EH (cell line): ENCODE data around the gene ATP6V0C.
"Not testable (repeated sequence)": the region's sequence is repeated elsewhere in the genome, so short reads cannot be mapped to it uniquely, and the experiment has no call there.

ENCODE experiments used
- DNase-seq: peaks from one replicate; pipeline ENCODE4 v3.0.0-alpha.2; 2015; ENCODE audit warnings: low read depth

ATP6V0C gene

DNA sequence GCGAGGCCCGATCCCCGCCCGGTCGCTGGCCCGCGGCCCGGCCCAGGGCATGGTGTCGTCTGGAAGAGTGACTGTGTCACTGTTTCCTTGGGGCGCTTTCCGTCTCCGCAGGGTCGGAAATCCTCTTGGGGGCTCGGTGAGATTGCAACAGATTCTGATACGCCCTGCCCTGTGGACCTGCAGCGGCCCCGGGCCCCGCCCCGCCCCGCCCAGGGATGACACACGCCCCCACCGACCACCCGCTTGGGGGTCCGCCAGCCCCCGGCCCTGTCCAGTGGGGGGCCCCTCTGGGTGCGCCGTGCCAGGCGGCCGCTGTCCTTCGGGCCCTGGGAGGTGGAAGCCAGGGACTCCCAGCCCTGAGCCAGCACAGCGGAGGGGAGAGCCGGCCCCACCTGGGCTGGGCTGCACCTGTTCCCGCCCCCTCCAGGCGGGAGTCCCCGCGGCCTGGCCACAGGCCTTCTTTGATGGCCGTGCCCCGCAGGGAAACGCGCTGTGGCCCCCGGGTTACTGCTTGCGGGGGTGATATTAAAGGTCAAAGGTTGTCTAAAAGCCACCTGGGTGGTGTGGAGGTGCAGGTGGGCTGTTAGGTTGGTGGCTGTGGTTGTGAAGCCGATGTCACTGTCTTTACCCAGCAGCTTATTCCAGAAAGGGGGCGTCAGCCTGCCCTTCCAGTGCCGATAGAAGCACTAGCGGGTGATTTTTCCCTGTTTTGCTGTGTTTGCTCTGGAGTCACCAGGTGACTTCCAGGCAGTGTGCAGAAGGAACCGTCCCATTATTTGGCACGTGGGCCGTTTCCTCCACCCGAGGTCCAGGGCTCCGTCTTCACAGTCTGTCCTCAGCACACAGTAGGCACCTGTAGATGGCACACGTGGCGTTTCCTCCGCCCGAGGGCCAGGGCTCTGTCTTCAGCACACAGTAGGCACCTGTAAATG lies 38.1 kb upstream of the ATP6V0C start:
- no peak for DNase-seq

DNA sequence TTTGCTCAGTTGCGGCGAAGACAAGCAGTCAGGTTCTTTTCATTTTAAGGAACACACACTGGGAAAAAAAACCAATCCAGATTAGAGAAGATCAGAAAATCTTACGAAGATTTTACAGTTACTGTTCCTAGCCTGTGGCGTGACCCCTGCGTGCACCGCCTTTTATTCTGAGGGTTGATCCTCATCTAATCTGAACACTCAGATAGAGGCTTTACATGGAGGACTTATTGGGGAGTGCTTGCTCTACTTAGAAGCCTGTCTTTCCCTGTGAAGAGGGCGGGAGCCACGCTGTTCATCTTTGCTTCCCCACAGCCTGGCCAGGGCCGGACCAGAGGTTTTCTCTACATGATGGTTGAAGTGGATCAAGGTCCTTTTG lies 37.4 kb upstream of the ATP6V0C start:
- no peak for DNase-seq

DNA sequence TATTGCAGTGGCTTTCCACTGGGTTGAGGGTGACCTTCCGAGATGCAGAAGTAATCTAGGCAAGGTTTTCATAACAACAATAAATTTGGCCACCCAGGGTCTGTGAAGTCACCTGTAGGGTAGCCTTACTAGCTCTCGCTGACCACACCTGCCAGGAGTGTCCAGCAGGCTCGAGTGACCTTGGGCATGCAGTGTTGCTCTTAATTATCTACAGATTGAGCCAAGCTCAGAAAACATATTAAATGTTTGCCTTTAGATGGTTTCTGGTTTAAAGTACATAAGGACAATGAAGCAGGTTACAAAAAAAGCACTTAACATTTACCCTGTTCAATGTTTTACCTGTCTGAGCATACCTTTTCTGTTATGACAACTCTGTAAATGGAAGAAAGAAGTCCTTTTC lies 37.0 kb upstream of the ATP6V0C start:
- DNase-seq: no peak

DNA sequence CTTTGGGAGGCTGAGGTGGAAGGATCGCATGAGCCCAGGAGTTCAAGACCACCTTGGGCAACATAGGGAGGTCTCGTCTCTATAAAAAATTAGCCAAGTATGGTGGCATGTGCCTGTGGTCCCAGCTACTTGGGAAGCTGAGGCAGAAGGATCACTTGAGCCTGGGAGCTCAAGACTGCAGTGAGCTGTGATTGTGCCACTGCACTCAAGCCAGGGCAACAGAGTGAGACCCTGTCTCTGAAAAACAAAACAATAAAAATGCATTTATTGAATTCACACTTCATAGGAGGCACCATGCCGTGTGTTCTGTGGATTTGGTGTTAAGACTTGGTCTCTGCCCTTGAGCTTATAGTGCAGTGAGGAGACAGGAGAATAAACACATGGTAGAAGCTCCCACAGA lies 36.4 kb upstream of the ATP6V0C start:
- no peak for DNase-seq

DNA sequence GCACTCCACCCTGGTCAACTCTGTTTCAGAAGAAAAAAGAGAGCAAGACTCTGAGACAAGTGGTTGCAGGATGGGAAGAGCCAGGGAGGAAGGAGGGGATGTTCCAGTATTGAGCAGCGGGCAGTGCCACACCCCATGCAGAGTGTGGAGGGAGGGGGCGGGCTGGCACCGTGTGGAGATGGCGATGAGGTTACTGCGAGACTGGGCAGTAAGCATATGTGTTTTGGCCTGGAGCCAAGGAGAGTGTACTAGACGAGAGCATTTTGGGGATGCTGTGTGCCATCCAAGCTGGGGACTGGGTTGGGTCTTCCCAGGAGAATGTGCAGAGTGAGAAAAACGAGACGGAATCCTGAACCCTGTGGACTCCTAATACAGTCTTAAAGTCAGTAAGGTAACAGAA lies 35.5 kb upstream of the ATP6V0C start:
- DNase-seq: no peak

DNA sequence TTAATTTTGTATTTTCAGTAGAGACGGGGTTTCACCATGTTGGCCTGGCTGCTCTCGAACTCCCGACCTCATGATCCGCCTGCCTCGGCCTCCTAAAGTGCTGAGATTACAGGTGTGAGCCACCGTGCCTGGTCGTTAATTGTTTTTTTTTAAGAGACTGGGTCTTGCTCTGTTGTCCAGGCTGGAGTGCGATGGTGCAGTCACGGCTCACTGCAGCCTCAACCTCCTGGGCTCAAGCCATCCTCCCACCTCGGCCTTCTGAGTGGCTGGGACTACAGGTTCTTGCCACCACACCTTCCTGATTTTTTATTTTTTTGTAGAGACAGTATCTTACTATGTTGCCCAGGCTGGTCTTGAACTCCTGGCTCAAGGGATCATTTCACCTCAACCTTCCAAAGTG lies 33.8 kb upstream of the ATP6V0C start:
- DNase-seq: not testable (repeated sequence)

DNA sequence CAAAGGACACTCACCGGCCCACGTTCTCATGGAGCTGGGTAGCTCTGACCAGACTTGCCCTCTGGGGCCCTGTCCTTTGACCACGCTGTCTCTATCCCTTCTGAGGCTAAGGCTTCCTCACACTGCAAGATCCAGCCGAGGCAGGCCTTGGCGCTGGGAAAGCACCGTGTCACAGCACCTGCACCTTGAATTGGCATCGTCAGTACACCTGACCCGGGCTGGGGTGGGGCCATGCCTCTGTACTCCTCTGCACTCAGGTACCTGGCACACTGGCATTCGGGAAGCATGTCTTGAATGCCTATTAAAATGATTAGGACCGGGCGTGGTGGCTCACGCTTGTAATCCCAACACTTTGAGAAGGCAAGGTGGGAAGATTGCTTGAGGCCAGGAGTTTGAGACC lies 32.8 kb upstream of the ATP6V0C start:
- DNase-seq: no peak

DNA sequence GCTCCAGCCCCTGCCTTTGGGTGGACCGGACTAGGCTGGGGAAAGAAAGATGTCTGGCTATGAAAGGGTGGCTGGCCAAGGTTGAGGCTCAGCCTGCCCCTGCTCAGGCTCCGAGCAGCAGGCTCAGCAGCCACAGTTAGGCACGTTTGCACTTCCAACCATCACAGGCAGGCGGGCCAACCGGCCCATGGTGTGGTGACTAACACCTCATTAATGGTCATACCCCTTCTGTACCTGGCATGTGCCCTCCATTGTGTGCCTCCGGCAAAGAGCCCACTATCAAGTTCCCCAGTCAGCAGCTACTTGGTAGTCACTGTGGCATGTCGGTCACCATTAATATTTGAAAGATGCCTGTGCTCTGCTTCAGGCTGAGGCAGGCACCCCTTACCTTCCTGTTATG lies 32.1 kb upstream of the ATP6V0C start:
- DNase-seq: no peak

DNA sequence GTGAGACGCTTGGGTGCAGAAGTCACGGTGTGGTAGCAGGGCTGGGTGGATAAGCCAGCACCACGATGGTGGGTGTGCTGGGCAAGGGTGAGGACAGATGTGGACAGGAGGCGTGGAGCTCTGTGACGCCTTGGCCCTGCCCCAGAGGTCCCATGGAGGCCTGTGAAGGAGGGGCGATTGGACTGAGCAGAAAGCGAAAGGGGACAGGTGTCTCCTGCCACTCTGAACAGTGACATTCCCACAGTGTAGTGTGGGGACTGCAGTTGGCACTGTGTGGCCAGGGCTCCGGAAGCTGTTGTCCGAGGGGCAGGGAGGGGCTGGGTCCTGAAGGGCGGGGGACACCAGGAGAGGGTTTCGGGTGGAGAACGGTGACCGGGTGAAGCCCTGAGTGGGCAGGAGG lies 31.5 kb upstream of the ATP6V0C start:
- DNase-seq: no peak

DNA sequence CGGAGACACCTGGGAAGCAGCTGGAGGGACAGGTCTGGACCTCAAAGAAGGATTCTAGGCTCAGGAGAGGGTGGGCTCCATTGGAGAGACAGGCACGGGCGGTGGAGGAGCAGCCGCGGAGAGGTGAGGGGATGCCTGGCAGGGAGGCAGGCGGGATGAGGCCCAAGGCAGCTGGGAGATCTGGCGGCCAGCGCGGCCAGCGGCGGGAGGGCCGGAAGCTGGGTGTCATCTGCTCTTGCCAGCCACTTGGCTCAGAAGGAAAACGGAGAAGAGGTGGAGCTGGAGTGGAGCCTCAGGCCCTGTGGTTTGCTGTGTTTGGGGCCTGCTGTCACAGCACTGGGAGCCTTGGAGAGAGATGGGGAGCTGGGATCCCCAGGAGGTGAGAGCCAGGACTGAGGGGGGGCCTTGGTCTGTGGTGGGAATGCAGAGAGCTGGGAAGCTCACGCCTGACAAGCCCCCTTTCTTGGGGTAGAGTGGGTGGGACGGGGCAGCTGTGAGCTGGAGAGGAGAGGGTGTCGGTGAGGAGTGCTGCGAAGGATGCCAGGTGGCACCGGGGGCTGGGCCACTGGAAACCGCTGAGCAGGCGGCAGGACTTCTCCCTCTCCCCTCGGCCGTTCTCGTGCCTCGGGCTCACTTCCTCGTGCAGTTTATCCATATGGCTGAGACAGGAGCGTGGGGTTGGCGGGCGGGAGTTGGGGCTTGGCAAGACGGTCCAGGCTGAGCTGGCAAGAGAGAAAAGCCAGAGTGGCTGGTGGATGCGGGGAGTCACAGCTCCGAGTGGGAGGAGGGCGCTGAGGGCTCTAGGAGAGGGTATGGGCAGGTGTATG lies 30.8 kb upstream of the ATP6V0C start:
- DNase-seq: peak; percentile 86

DNA sequence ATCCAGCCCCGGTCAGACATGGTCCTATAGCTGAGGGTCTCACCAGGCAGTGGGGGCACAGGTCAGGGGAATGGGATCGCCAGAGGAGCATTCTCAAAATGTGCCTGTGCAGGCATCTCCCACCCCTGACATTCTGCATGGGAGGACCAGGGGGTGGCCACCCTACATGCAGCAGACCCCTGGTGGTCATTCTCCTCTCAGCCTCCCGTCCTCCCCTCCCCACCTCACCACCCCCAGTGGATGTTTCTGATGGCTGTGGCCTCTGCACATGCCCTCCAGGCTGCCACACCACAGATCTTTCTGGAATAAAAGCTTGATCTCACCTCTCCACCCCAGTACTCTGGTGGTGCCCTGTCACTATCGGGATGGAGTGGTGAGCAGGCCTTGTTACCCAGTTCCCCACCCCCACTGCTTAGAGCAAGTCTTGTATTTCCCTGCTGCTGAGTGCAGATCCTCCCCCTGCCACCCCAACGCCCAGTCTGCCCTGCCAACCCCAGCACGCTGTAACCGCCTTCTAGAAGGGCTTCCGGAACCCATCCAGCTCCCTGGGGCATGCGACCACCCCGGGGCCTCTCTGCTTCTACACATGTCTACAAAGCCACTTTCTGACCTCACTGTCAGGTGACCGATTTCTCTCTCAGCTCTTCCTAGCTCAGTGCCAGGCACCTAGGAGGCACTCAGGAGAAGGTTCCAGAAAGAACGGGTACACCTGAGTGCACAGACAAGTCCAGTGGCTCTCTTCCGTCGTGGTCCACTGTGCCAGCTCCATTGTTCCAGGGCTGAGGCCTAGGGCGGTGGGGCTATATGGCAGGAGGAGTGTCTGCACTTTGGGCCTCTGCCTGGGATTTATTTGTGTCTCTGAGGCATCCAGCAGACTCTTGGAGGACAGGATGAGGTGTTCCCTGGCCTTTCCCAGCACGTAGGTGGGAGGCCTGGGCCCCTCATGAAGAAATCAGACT lies 29.5 kb upstream of the ATP6V0C start:
- no peak for DNase-seq

DNA sequence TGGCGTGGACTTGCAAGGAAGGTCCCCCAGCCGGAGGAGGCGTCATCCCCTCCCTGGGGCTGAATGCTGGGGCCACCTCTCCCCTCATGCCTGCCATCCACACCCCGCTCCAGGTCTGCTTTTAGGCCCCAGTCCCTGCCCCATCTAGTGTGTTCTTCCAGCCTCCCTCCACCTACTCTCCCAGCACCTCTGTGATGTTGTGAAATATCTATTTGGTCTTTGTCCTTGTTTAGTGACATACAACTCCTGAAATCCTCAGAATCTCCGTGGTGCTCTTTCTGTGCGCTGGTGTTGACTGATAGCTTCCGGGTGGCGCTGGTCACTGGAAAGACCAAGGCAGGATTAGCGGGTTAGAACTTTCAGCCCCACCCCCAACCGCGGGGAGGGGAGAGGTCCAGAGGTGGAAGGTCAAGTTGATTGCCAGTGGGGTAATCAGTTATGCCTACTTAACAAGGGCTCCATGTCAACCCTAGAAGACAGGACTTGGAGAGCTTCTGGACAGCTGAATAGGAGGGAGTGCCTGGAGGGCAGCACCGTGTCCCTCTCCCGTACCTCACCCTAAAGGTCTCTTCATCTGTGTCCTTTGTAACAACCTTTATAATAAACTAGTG lies 28.7 kb upstream of the ATP6V0C start:
- no peak for DNase-seq

DNA sequence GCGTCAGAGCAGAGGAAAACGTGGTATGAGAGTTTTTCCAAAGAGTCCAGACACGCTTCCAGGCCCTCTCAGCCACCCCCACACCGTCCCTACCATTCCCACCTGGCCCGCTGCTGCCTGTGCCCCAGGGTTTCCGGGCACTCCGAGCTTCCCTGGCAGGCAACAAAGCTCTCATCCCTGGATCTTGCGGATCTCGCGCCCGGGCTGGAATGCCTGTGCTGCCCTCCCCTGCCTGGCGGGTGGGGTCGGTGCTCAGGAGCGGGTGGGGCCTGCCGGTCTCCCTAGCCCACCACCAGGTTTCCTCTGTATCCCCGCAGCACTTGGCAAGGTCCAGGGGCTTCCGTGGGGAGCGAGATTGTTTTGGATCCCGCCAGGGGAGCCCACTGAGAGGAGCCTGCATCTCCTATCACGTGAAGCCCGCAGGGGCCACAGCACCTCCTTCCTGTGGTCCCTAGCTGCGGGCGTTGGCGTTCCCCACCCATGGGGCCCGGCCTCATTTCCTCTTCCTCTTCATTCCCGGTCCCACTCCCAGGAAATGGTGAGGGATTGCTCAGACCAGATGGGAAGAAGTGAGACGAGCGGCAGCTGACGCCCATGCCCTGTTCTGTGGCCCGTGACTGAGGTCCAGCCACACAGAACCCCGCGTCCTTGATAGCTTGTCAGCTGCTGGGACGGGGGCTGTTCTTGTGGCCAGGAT lies 27.8 kb upstream of the ATP6V0C start:
- DNase-seq: no peak

DNA sequence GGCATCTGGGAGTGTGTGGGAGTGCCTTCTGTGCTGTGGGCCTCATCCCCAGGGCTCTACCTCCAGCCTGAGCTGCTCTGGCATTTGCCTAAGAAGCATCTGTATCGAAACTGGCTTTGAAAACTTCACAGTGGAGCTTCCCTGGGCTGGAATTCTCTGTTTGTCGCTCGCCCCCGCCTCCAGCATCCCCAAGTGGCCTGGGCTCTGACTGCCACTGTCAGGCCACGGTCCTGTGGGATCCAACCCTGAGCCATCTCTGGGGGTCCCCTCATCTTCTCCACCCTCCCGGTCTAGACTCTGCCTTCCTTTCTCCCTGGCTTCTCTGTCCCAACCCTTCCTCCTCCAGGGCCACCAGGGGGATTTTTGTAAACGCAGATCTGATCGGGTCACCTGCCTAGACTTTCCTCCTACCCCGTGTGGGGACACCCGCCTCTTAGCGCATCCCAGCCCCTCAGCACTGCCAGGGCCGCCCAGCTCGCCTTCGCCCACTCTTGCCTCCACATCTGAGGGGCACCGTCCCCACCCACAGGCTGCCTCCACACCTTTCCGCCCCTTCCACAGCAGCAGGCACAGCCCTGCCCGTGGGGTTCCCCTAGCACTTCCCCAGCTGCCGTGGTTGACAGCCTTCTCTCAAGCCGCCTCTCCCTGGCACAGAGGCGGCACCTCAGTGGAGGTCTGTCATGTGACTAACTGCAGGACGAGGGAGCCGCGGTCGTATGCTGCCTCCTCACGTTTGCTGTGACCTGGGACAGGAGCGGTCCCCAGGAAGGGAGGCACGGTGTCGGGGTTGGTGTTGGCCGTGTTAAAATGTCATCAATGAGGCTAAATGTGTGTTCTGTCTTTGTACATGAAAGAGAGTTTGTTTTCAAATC lies 26.9 kb upstream of the ATP6V0C start:
- peak; percentile 52 for DNase-seq

DNA sequence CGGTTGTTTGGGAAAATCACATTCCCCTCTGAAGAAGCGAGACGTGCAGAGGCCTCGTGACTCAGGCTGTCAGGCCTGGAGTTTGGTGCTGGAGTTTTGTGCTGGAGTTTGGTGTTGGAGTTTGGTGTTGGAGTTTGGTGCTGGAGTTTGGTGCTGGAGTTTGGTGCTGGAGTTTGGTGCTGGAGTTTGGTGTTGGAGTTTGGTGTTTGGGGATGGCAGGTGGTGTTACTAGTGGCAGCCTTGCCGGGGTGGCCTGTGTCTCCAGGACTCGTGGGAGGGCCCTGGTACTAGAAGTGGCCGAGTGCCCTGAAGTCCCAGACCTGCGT lies 26.3 kb upstream of the ATP6V0C start:
- no peak for DNase-seq

DNA sequence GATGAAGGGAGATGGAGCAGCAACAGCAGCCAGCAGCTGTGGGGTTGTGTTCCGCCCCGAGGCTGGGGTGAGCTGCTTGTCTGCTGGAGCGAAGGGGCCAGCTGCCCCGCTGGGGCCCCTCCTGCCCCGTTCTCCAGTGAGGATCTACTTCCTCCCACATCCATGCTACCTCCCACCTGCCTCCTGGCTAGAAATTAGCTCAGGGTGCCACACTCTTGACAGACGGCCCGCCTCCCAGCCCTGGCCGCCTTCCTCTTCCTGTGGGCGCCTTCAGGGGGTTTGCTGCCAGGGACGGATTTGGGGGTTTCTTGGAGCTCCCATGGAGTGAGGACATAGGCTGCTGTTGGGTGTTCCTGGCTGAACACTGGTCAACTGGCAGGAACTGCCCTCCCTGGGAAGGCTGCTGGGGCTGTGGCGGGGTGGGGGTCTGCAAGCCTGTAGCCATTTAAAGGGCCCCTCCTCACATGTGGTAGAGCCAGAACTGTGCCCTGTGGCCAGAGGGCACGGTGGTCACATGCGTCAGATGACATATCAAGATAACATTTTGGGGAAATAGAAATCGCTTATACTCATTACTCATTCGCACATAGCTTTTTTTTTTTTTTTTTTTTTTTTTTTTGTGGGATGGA lies 25.7 kb upstream of the ATP6V0C start:
- no peak for DNase-seq

DNA sequence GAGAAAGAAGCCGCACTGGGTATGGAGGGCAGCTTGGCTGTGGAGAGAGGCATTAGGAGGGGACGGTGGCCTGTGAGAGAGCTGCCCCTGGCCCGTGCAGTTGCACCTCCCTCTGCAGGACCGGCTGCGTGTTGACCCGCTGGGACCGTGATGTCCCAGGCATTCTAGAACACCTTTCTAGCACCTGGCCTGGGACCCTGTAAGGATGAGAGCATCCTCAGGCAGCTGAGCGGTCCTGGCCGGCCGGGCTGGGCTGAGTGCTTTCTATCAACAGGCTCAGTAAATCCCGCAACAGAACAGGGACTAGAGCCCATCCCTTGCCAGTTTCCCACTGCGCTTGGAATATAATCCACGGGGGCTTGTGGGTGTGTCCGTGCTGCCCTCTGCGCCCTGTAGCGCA lies 24.2 kb upstream of the ATP6V0C start:
- no peak for DNase-seq

DNA sequence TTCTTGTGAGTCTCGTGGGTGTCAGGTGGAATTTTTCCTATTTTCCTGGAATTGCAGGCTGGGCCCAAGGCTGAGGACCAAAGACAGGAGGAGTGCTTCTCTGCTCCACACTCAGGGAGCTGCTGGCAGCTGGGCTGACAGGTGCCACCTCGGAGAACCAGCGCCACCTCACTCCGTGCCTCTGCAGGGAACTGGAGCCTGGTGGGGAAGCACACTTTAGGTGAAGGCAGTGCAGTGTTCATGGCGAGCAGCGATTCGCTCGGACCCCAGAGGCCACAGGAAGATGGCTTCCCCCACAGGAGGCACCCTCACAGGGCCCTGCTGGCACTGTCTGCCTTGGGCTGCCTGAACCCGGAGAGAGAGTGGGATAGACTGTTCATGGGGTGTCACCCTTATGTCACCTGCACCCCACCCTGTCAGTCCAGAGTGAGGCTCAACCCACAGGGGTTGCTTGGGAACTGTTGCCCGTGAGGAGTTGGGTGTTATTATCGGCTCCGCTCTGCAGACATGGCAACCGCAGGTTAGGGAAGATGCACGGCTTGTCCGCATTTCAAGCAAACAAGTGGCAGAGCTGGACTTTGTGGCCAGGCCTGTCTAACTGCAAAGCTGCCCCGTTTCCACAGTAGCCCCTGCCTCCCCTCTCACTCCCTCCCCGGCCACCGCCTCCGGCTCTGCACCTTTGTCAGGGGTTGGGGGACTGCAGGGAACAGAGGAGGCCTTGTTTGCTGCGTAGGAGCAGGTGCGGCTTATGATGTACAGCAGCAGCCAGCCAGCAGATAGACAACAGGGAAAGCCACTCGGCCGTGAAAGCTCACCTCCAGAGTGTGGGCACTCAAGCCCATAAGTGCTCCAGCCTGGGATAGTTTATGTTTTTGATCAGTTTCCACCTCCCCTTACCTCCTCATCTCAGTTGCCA lies 23.3 kb upstream of the ATP6V0C start:
- DNase-seq: no peak

DNA sequence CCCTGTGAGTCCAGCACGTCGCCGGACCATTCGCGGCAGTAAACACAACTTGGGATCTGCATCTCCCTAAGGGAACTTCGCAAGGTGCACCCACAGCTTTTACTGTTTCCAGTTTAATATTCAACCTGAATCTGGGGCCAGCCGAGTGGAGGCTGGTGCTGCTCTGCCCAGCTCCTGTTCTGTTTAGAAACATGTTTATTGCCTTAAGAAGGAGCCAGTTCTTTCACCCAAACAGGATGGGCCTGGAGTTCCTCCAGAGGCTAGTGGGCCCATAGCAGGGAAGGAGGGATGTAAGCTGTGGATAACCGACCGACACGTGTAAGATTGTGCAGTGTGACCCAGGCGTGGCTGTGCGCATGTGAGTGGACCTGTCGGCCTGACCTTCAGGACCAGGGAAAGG lies 21.5 kb upstream of the ATP6V0C start:
- no peak for DNase-seq
